Measurements from ENCODE around the gene A4GALT.

A4GALT gene

GRCh38 chr22:42644422-42645340 lies 76.0 kb downstream of the A4GALT start:
- no peak for DNase-seq (ENCODE audit: low spot score)
- TF ChIP-seq, protein P1, sequence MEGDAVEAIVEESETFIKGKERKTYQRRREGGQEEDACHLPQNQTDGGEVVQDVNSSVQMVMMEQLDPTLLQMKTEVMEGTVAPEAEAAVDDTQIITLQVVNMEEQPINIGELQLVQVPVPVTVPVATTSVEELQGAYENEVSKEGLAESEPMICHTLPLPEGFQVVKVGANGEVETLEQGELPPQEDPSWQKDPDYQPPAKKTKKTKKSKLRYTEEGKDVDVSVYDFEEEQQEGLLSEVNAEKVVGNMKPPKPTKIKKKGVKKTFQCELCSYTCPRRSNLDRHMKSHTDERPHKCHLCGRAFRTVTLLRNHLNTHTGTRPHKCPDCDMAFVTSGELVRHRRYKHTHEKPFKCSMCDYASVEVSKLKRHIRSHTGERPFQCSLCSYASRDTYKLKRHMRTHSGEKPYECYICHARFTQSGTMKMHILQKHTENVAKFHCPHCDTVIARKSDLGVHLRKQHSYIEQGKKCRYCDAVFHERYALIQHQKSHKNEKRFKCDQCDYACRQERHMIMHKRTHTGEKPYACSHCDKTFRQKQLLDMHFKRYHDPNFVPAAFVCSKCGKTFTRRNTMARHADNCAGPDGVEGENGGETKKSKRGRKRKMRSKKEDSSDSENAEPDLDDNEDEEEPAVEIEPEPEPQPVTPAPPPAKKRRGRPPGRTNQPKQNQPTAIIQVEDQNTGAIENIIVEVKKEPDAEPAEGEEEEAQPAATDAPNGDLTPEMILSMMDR (IDR thresholded peaks at IDR 0.05; ENCODE audit: extremely low read depth, missing control alignments) = no peak

GRCh38 chr22:42643634-42644421 lies 76.8 kb downstream of the A4GALT start:
- no peak for DNase-seq (ENCODE audit: low spot score)
- TF ChIP-seq, protein P1 (IDR thresholded peaks at IDR 0.05; ENCODE audit: extremely low read depth, missing control alignments) = no peak

GRCh38 chr22:42642806-42643633 lies 77.7 kb downstream of the A4GALT start:
- TF ChIP-seq, protein P1 (IDR thresholded peaks at IDR 0.05; ENCODE audit: extremely low read depth, missing control alignments) = no peak
- DNase-seq (ENCODE audit: low spot score) = peak; percentile 44

All from GM20000 (cell line).